CD4-positive, alpha-beta T cell treated with Interleukin-15 for 1 hour (primary cell): ENCODE data around the gene TWF2.

Experiments used
- DNase-seq: peaks from one replicate; pipeline ENCODE4 v3.0.0-alpha.2; 2020

The TWF2 gene

GRCh38 chr3:52198643-52199608 lies 40.0 kb downstream of the TWF2 start:
- no peak for DNase-seq

- peak; percentile 94 for DNase-seq
Observed at GRCh38 chr3:52197842-52198625, 40.9 kb downstream of the TWF2 start, which contains the start of gene ALAS1. ALAS1 (plus strand) TSS chr3:52198160; CDS start chr3:52199242, 1,082 bp downstream.

GRCh38 chr3:52197499-52197841 lies 41.5 kb downstream of the TWF2 start:
- no peak for DNase-seq

GRCh38 chr3:52196977-52197376 lies 42.0 kb downstream of the TWF2 start:
- no peak for DNase-seq

- DNase-seq, result peak; percentile 33
Observed at GRCh38 chr3:52195823-52196331, 43.1 kb downstream of the TWF2 start.

- no peak for DNase-seq
Observed at GRCh38 chr3:52195291-52195597, 43.7 kb downstream of the TWF2 start.

- no peak for DNase-seq
Observed at GRCh38 chr3:52194485-52195290, 44.3 kb downstream of the TWF2 start.

GRCh38 chr3:52193065-52193464 lies 45.9 kb downstream of the TWF2 start:
- no peak for DNase-seq

- DNase-seq, result no peak
Observed at GRCh38 chr3:52191663-52192062, 47.3 kb downstream of the TWF2 start.

GRCh38 chr3:52190294-52191074 lies 48.5 kb downstream of the TWF2 start:
- no peak for DNase-seq

- no peak for DNase-seq
Observed at GRCh38 chr3:52188556-52188955, 50.4 kb downstream of the TWF2 start.

GRCh38 chr3:52186729-52187128 lies 52.2 kb downstream of the TWF2 start:
- no peak for DNase-seq

- DNase-seq, result no peak
Observed at GRCh38 chr3:52185837-52186236, 53.1 kb downstream of the TWF2 start.

GRCh38 chr3:52185311-52185710 lies 53.6 kb downstream of the TWF2 start:
- no peak for DNase-seq

- no peak for DNase-seq
Observed at GRCh38 chr3:52184690-52185089, 54.3 kb downstream of the TWF2 start.

GRCh38 chr3:52183786-52184445 lies 55.0 kb downstream of the TWF2 start:
- DNase-seq, result no peak

GRCh38 chr3:52182691-52183090 lies 56.3 kb downstream of the TWF2 start:
- DNase-seq, result no peak

GRCh38 chr3:52182196-52182595 lies 56.8 kb downstream of the TWF2 start:
- no peak for DNase-seq

GRCh38 chr3:52181543-52181942 lies 57.4 kb downstream of the TWF2 start:
- DNase-seq, result no peak
